ENCODE results near the gene AUTS2.

Gene AUTS2

DNA sequence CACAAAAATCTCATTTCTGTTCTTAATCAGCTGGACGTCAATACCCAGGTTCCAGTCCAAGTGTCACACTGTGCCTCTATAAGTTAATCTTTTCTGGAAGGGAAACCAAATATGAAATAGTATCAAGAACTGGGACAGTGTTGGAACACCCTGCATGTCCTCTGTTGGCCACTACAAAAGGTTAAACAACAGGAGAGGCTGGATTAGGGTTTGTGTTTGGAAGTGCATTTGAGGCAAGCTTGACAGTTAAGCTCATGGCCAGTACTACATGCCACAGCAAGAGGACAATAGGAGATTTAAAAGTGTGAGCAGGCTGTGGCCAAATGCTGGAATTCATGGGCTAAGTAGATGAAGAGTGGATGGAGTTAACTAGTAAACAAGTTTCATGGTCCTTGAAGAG lies 751.5 kb downstream of the AUTS2 start:
- no peaks in the 10 kb centered on the region for H3K36me3 ChIP-seq (ENCODE audit: low read depth)
- no peak overlapping the region for H3K27ac ChIP-seq (ENCODE audit: poor library complexity, severe bottlenecking)
- no peaks in the 10 kb centered on the region for H3K9me3 ChIP-seq (ENCODE audit: severe bottlenecking)
- no peak for DNase-seq (ENCODE audit: low spot score)
- no peaks in the 10 kb centered on the region for H3K27me3 ChIP-seq (ENCODE audit: insufficient read depth, poor library complexity, severe bottlenecking)
- H3K4me3 ChIP-seq (ENCODE audit: severe bottlenecking): no peak overlapping the region
- TF ChIP-seq, protein P1, sequence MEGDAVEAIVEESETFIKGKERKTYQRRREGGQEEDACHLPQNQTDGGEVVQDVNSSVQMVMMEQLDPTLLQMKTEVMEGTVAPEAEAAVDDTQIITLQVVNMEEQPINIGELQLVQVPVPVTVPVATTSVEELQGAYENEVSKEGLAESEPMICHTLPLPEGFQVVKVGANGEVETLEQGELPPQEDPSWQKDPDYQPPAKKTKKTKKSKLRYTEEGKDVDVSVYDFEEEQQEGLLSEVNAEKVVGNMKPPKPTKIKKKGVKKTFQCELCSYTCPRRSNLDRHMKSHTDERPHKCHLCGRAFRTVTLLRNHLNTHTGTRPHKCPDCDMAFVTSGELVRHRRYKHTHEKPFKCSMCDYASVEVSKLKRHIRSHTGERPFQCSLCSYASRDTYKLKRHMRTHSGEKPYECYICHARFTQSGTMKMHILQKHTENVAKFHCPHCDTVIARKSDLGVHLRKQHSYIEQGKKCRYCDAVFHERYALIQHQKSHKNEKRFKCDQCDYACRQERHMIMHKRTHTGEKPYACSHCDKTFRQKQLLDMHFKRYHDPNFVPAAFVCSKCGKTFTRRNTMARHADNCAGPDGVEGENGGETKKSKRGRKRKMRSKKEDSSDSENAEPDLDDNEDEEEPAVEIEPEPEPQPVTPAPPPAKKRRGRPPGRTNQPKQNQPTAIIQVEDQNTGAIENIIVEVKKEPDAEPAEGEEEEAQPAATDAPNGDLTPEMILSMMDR (IDR thresholded peaks at IDR 0.05; ENCODE audit: poor library complexity, severe bottlenecking): no peak
- no peak for ATAC-seq (ENCODE audit: low read depth)
- H3K4me1 ChIP-seq (ENCODE audit: insufficient read depth, poor library complexity, severe bottlenecking): no peaks in the 10 kb centered on the region

DNA sequence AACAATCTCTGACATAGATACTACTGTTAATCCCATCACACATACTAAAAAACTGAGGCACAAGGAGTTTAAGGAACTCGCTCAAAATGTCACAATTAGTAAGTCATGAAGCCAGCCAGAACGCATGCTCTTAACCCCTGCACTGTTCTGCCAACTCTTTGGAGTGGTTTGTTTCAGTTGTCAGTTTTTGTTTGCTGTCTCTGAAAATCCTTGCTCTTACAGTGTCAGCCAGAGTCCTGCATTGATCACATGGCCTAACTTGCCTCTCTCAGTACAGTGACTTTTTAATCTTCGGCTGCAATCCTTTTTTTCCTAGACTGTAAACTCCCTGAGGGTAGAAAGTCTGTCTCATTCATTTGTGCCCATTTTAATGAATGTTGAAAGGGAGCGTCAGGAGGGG lies 753.8 kb downstream of the AUTS2 start:
- no peak overlapping the region for H3K27ac ChIP-seq (ENCODE audit: poor library complexity, severe bottlenecking)
- no peak overlapping the region for H3K4me3 ChIP-seq (ENCODE audit: severe bottlenecking)
- DNase-seq (ENCODE audit: low spot score) (no peak), ATAC-seq (ENCODE audit: low read depth) (no peak)
- no peaks in the 10 kb centered on the region for H3K27me3 ChIP-seq (ENCODE audit: insufficient read depth, poor library complexity, severe bottlenecking)
- no peaks in the 10 kb centered on the region for H3K9me3 ChIP-seq (ENCODE audit: severe bottlenecking)
- TF ChIP-seq, protein P1 (IDR thresholded peaks at IDR 0.05; ENCODE audit: poor library complexity, severe bottlenecking): no peak
- no peaks in the 10 kb centered on the region for H3K36me3 ChIP-seq (ENCODE audit: low read depth)
- no peaks in the 10 kb centered on the region for H3K4me1 ChIP-seq (ENCODE audit: insufficient read depth, poor library complexity, severe bottlenecking)

DNA sequence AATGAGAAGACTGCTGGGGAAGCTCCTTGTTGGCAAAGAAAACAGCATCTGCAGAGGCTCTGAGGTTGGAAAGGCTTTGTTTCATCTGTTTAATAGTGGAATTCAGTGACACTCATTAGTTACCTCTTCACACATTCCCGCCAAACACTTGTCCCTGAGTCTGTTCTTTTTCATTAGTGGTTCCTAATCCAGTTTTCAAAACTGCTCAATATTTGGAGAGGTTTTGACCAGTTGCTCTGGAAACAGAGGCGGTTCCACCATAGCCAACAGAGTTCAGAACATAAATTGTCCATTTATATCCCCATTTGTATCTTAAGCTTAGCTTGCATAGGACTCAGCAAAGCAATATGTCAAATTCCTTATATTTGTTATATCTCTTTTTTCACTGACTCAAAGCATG lies 754.6 kb downstream of the AUTS2 start:
- no peak for DNase-seq (ENCODE audit: low spot score)
- TF ChIP-seq, protein P1 (IDR thresholded peaks at IDR 0.05; ENCODE audit: poor library complexity, severe bottlenecking): no peak
- Histone ChIP-seq H3K27me3 (ENCODE audit: insufficient read depth, poor library complexity, severe bottlenecking) (no peaks in the 10 kb centered on the region), H3K9me3 (ENCODE audit: severe bottlenecking) (no peaks in the 10 kb centered on the region), H3K4me3 (ENCODE audit: severe bottlenecking) (no peak overlapping the region), H3K36me3 (ENCODE audit: low read depth) (no peaks in the 10 kb centered on the region), H3K27ac (ENCODE audit: poor library complexity, severe bottlenecking) (no peak overlapping the region), H3K4me1 (ENCODE audit: insufficient read depth, poor library complexity, severe bottlenecking) (no peaks in the 10 kb centered on the region)
- no peak for ATAC-seq (ENCODE audit: low read depth)

GRCh38 chr7:70353330-70353945 lies 755.2 kb downstream of the AUTS2 start:
- H3K4me1 ChIP-seq (ENCODE audit: insufficient read depth, poor library complexity, severe bottlenecking): no peaks in the 10 kb centered on the region
- ATAC-seq (ENCODE audit: low read depth): no peak
- TF ChIP-seq, protein P1 (IDR thresholded peaks at IDR 0.05; ENCODE audit: poor library complexity, severe bottlenecking): no peak
- no peaks in the 10 kb centered on the region for H3K27me3 ChIP-seq (ENCODE audit: insufficient read depth, poor library complexity, severe bottlenecking)
- no peak overlapping the region for H3K27ac ChIP-seq (ENCODE audit: poor library complexity, severe bottlenecking)
- no peak overlapping the region for H3K4me3 ChIP-seq (ENCODE audit: severe bottlenecking)
- H3K36me3 ChIP-seq (ENCODE audit: low read depth): no peaks in the 10 kb centered on the region
- no peak for DNase-seq (ENCODE audit: low spot score)
- H3K9me3 ChIP-seq (ENCODE audit: severe bottlenecking): no peaks in the 10 kb centered on the region

- no peak overlapping the region for H3K27ac ChIP-seq (ENCODE audit: poor library complexity, severe bottlenecking)
- TF ChIP-seq, protein P1 (IDR thresholded peaks at IDR 0.05; ENCODE audit: poor library complexity, severe bottlenecking): no peak
Observed at GRCh38 chr7:70353946-70354335, 755.7 kb downstream of the AUTS2 start.

More at GRCh38 chr7:70353946-70354335, 755.7 kb downstream of the AUTS2 start:
- Histone ChIP-seq H3K27me3 (ENCODE audit: insufficient read depth, poor library complexity, severe bottlenecking) (no peaks in the 10 kb centered on the region), H3K4me1 (ENCODE audit: insufficient read depth, poor library complexity, severe bottlenecking) (no peaks in the 10 kb centered on the region), H3K9me3 (ENCODE audit: severe bottlenecking) (no peaks in the 10 kb centered on the region), H3K36me3 (ENCODE audit: low read depth) (no peaks in the 10 kb centered on the region), H3K4me3 (ENCODE audit: severe bottlenecking) (no peak overlapping the region)
- DNase-seq (ENCODE audit: low spot score): no peak
- no peak for ATAC-seq (ENCODE audit: low read depth)
